Globus pallidus (tissue), 1 donor: ENCODE results near the gene DNAAF1.

ENCODE experiments used
- DNase-seq: peaks from one replicate; pipeline ENCODE4 v3.0.0-alpha.2; 2015; ENCODE audit warnings: low spot score

DNAAF1 gene

GRCh38 chr16:84161037-84161436 is 15.9 kb downstream of the DNAAF1 start:
- no peak for DNase-seq

- DNase-seq = no peak
Measured at GRCh38 chr16:84161801-84162200, 16.7 kb downstream of the DNAAF1 start.

- no peak for DNase-seq
Measured at GRCh38 chr16:84165746-84166145, 20.6 kb downstream of the DNAAF1 start.

- no peak for DNase-seq
Measured at GRCh38 chr16:84166796-84167695, 21.9 kb downstream of the DNAAF1 start.

GRCh38 chr16:84169765-84170310 is 24.7 kb downstream of the DNAAF1 start:
- no peak for DNase-seq

GRCh38 chr16:84174396-84174795 is 29.3 kb downstream of the DNAAF1 start:
- no peak for DNase-seq

GRCh38 chr16:84175350-84176081 is 30.4 kb downstream of the DNAAF1 start:
- DNase-seq = peak; percentile 37

GRCh38 chr16:84176192-84177053 is 31.3 kb downstream of the DNAAF1 start:
- DNase-seq = no peak

GRCh38 chr16:84177741-84178073 is 32.6 kb downstream of the DNAAF1 start:
- no peak for DNase-seq

- DNase-seq = no peak
Measured at GRCh38 chr16:84178146-84178765, 33.1 kb downstream of the DNAAF1 start.

- DNase-seq = no peak
Measured at GRCh38 chr16:84178892-84179611, 33.9 kb downstream of the DNAAF1 start.

- no peak for DNase-seq
Measured at GRCh38 chr16:84179612-84180320, 34.7 kb downstream of the DNAAF1 start.

GRCh38 chr16:84180519-84181140 is 35.5 kb downstream of the DNAAF1 start:
- DNase-seq = no peak

GRCh38 chr16:84181144-84181915 is 36.2 kb downstream of the DNAAF1 start:
- no peak for DNase-seq

GRCh38 chr16:84182104-84182503 is 37.0 kb downstream of the DNAAF1 start:
- DNase-seq = no peak

GRCh38 chr16:84182680-84183571 is 37.8 kb downstream of the DNAAF1 start:
- no peak for DNase-seq

GRCh38 chr16:84183572-84183875 is 38.4 kb downstream of the DNAAF1 start:
- DNase-seq = no peak

GRCh38 chr16:84183911-84184591 is 38.9 kb downstream of the DNAAF1 start:
- DNase-seq = no peak
